ENCODE results near the gene EFHB. TPM values are rescaled to one million over a fixed set of nuclear protein-coding genes. Genes with fewer than 3 reads are reported as not detected.
A peak's percentile ranks its signal among the peaks of the same experiment; 100 is the strongest.

The EFHB gene
- total and polyA plus RNA-seq, 2 of the 13 experiments (the other 11 are each of a cell fraction or from before 2014, with no cell fraction given) = 0.15 to 0.42 TPM

DNA sequence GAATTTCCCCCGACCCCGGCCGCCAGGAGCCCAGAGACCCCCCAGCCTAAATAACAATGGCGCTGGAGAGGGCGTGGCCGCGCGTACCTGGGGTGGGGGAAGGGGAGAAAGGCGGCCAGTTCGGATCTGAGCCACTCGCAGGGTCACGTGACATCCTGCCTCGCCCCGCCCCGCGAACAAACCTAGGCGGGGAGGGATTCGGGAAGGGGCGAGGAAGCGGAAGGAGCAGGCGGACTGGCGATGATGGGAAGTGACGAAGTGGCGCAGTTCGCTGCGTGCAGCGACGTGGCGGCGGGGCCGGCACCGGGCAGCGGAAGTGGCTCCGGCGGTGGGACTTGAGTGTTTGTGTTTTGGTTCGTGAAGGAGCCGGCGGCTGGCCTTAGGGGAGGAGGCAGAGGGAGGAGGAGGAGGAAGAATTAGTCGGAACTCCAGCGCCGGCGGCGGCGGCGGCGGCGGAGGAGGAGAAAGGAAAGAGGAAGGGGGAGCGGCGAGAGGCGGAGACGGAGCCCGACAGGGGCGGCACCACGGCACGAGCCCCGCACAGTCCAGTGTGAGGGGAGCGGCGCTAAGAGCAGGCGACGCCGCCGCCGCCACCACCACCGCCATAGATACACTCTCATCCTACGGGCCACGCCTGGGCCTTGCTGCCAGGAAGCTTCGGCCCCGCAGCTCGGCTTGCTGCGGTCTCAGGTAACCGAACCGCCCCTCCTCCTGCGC lies 13.0 kb upstream of the EFHB start, which contains the start of gene RAB5A (continued):
- TF ChIP-seq ZSCAN12 (CRISPR knock-in tag; IDR thresholded peaks at IDR 0.05) = no peak
- no peak for TF ChIP-seq FOXA1 (IDR thresholded peaks at IDR 0.05)
- peak; percentile 27; the same call in 1 of the 2 replicates for TF ChIP-seq FOXA1 (CRISPR knock-in tag; IDR thresholded peaks at IDR 0.05)
- TF ChIP-seq, protein P1, sequence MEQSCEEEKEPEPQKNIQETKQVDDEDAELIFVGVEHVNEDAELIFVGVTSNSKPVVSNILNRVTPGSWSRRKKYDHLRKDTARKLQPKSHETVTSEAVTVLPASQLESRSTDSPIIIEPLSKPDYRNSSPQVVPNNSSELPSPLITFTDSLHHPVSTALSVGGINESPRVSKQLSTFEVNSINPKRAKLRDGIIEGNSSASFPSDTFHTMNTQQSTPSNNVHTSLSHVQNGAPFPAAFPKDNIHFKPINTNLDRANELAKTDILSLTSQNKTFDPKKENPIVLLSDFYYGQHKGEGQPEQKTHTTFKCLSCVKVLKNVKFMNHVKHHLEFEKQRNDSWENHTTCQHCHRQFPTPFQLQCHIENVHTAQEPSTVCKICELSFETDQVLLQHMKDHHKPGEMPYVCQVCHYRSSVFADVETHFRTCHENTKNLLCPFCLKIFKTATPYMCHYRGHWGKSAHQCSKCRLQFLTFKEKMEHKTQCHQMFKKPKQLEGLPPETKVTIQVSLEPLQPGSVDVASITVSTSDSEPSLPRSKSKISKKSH (CRISPR knock-in tag; IDR thresholded peaks at IDR 0.05; ENCODE audit: borderline replicate concordance) = 0 out of 2 replicates have a peak, but pooled peaks have one; percentile 10
- no peak for TF ChIP-seq ZC3H4 (CRISPR knock-in tag; IDR thresholded peaks at IDR 0.05; ENCODE audit: borderline replicate concordance)
- TF ChIP-seq GFI1 (CRISPR knock-in tag; IDR thresholded peaks at IDR 0.05; ENCODE audit: borderline replicate concordance) = no peak
- TF ChIP-seq SNAPC2 (CRISPR knock-in tag; IDR thresholded peaks at IDR 0.05) = no peak
- no peak for TF ChIP-seq MYNN (CRISPR knock-in tag; IDR thresholded peaks at IDR 0.05; ENCODE audit: low read depth)
- no peak for TF ChIP-seq ZNF850 (CRISPR knock-in tag; conservative IDR thresholded peaks at IDR 0.05)
- TF ChIP-seq ZNF430 (CRISPR knock-in tag; IDR thresholded peaks at IDR 0.05) = no peak
- peak; percentile 48; the same call in 1 of the 2 replicates for TF ChIP-seq ZNF766 (CRISPR knock-in tag; IDR thresholded peaks at IDR 0.05; ENCODE audit: borderline replicate concordance)
- no peak for TF ChIP-seq ZNF83 (CRISPR knock-in tag; IDR thresholded peaks at IDR 0.05; ENCODE audit: borderline replicate concordance)
- no peak for TF ChIP-seq ZFP37 (CRISPR knock-in tag; IDR thresholded peaks at IDR 0.05; ENCODE audit: borderline replicate concordance)
- TF ChIP-seq ZBTB20 (CRISPR knock-in tag; IDR thresholded peaks at IDR 0.05; ENCODE audit: borderline replicate concordance, low read depth) = no peak
- TF ChIP-seq, protein P2, sequence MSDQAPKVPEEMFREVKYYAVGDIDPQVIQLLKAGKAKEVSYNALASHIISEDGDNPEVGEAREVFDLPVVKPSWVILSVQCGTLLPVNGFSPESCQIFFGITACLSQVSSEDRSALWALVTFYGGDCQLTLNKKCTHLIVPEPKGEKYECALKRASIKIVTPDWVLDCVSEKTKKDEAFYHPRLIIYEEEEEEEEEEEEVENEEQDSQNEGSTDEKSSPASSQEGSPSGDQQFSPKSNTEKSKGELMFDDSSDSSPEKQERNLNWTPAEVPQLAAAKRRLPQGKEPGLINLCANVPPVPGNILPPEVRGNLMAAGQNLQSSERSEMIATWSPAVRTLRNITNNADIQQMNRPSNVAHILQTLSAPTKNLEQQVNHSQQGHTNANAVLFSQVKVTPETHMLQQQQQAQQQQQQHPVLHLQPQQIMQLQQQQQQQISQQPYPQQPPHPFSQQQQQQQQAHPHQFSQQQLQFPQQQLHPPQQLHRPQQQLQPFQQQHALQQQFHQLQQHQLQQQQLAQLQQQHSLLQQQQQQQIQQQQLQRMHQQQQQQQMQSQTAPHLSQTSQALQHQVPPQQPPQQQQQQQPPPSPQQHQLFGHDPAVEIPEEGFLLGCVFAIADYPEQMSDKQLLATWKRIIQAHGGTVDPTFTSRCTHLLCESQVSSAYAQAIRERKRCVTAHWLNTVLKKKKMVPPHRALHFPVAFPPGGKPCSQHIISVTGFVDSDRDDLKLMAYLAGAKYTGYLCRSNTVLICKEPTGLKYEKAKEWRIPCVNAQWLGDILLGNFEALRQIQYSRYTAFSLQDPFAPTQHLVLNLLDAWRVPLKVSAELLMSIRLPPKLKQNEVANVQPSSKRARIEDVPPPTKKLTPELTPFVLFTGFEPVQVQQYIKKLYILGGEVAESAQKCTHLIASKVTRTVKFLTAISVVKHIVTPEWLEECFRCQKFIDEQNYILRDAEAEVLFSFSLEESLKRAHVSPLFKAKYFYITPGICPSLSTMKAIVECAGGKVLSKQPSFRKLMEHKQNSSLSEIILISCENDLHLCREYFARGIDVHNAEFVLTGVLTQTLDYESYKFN (CRISPR knock-in tag; conservative IDR thresholded peaks at IDR 0.05) = peak; percentile 35; the same call in 1 of the 2 replicates
- peak; percentile 55; the same call in 1 of the 2 replicates for TF ChIP-seq UBTF (CRISPR knock-in tag; IDR thresholded peaks at IDR 0.05)
- TF ChIP-seq ZBTB38 (CRISPR knock-in tag; IDR thresholded peaks at IDR 0.05) = peak; percentile 59; the same call in 1 of the 2 replicates
- TF ChIP-seq SP1 (IDR thresholded peaks at IDR 0.05) = no peak
- TF ChIP-seq SP1 (CRISPR knock-in tag; IDR thresholded peaks at IDR 0.05) = peak; percentile 89
- no peak for TF ChIP-seq ZFP62 (CRISPR knock-in tag; IDR thresholded peaks at IDR 0.05)
- TF ChIP-seq ZNF720 (CRISPR knock-in tag; IDR thresholded peaks at IDR 0.05) = no peak
- TF ChIP-seq KLF11 (CRISPR knock-in tag; IDR thresholded peaks at IDR 0.05) = 0 out of 2 replicates have a peak, but pooled peaks have one; percentile 41
- TF ChIP-seq NFE2L1 (CRISPR knock-in tag; IDR thresholded peaks at IDR 0.05; ENCODE audit: borderline replicate concordance) = no peak

Data from HepG2 (cell line).